CD4-positive, alpha-beta T cell treated with Interleukin-1 beta for 1 hour (primary cell): ENCODE data around the gene ERCC8.
"Not testable (repeated sequence)": the region's sequence is repeated elsewhere in the genome, so short reads cannot be mapped to it uniquely, and the experiment has no call there.

Source experiments
- DNase-seq, 2 donors: peaks; one replicate each; pipeline ENCODE4 v3.0.0-alpha.2; 2020 to 2022

The ERCC8 gene

GRCh38 chr5:60903356-60903755 lies 41.5 kb downstream of the ERCC8 start:
- no peak for DNase-seq

GRCh38 chr5:60896991-60897390 lies 47.9 kb downstream of the ERCC8 start:
- no peak for DNase-seq

- DNase-seq, result no peak
Measured at GRCh38 chr5:60893521-60893920, 51.3 kb downstream of the ERCC8 start.

- DNase-seq, result no peak
Measured at GRCh38 chr5:60891667-60892066, 53.2 kb downstream of the ERCC8 start.

GRCh38 chr5:60888359-60889061 lies 56.4 kb downstream of the ERCC8 start:
- no peak for DNase-seq

GRCh38 chr5:60887746-60888145 lies 57.1 kb downstream of the ERCC8 start:
- no peak for DNase-seq

GRCh38 chr5:60887096-60887495 lies 57.8 kb downstream of the ERCC8 start:
- DNase-seq, result no peak

- no peak for DNase-seq
Measured at GRCh38 chr5:60886158-60886557, 58.7 kb downstream of the ERCC8 start.

GRCh38 chr5:60883229-60883628 lies 61.6 kb downstream of the ERCC8 start:
- no peak for DNase-seq

GRCh38 chr5:60872892-60873291 lies 72.0 kb downstream of the ERCC8 start:
- DNase-seq, result no peak

GRCh38 chr5:60870857-60871256 lies 74.0 kb downstream of the ERCC8 start:
- no peak for DNase-seq

- not testable (repeated sequence) for DNase-seq
Measured at GRCh38 chr5:60860572-60860971, 84.3 kb downstream of the ERCC8 start.

GRCh38 chr5:60856066-60856465 lies 88.8 kb downstream of the ERCC8 start:
- no peak for DNase-seq

- DNase-seq, result no peak
Measured at GRCh38 chr5:60852940-60853339, 91.9 kb downstream of the ERCC8 start.

- DNase-seq, result no peak
Measured at GRCh38 chr5:60852317-60852716, 92.6 kb downstream of the ERCC8 start.

GRCh38 chr5:60851626-60852025 lies 93.2 kb downstream of the ERCC8 start:
- DNase-seq, result no peak

- DNase-seq, result no peak
Measured at GRCh38 chr5:60846298-60846697, 98.6 kb downstream of the ERCC8 start.

- peak; percentile 5 to 26 for DNase-seq
Measured at GRCh38 chr5:60843936-60844905, 100.6 kb downstream of the ERCC8 start, which contains the start of gene ELOVL7. Gene ELOVL7, minus strand, starts transcription at chr5:60844269. Its CDS starts 56,872 bp downstream, at chr5:60787397.

- no peak for DNase-seq
Measured at GRCh38 chr5:60843386-60843935, 101.4 kb downstream of the ERCC8 start.

- DNase-seq, result no peak
Measured at GRCh38 chr5:60842871-60843385, 101.9 kb downstream of the ERCC8 start.

GRCh38 chr5:60841361-60841760 lies 103.5 kb downstream of the ERCC8 start:
- no peak for DNase-seq

- no peak for DNase-seq
Measured at GRCh38 chr5:60836131-60836530, 108.7 kb downstream of the ERCC8 start.

- DNase-seq, result no peak
Measured at GRCh38 chr5:60835554-60835953, 109.3 kb downstream of the ERCC8 start.
